Measurements from ENCODE around the gene GLI3. TPM values are rescaled to one million over a fixed set of nuclear protein-coding genes. Genes with fewer than 3 reads are reported as not detected.

The GLI3 gene
- total RNA-seq, result 0.10 TPM

GRCh38 chr7:42236976-42237810 lies at the start of gene GLI3:
GLI3 (minus strand) TSS chr7:42237209; CDS start chr7:42223253, 13,956 bp downstream.
- H3K4me3 ChIP-seq (ENCODE audit: low read length), result peak within 1 kb of the TSS; percentile 10
- H3K27me3 ChIP-seq (ENCODE audit: insufficient read depth, low read length), result peaks cover 72% of the 10 kb centered on the region
- no peaks in the 10 kb centered on the region for H3K4me1 ChIP-seq (ENCODE audit: insufficient read depth, low read length)
- H3K9me3 ChIP-seq (ENCODE audit: low read depth, low read length), result no peaks in the 10 kb centered on the region

GRCh38 chr7:42285383-42285824 lies 48.4 kb upstream of the GLI3 start:
- Histone ChIP-seq H3K27me3 (ENCODE audit: insufficient read depth, low read length) (no peaks in the 10 kb centered on the region), H3K4me1 (ENCODE audit: insufficient read depth, low read length) (no peaks in the 10 kb centered on the region), H3K9me3 (ENCODE audit: low read depth, low read length) (no peaks in the 10 kb centered on the region), H3K4me3 (ENCODE audit: low read length) (no peak overlapping the region)

- H3K4me3 ChIP-seq (ENCODE audit: low read length), result no peak overlapping the region
- no peaks in the 10 kb centered on the region for H3K4me1 ChIP-seq (ENCODE audit: insufficient read depth, low read length)
- no peaks in the 10 kb centered on the region for H3K27me3 ChIP-seq (ENCODE audit: insufficient read depth, low read length)
- H3K9me3 ChIP-seq (ENCODE audit: low read depth, low read length), result no peaks in the 10 kb centered on the region
These were observed 46.5 kb upstream of the GLI3 start for GRCh38 chr7:42283553-42283952.

GRCh38 chr7:42278344-42278743 lies 41.3 kb upstream of the GLI3 start:
- H3K4me3 ChIP-seq (ENCODE audit: low read length), result no peak overlapping the region
- no peaks in the 10 kb centered on the region for H3K9me3 ChIP-seq (ENCODE audit: low read depth, low read length)
- no peaks in the 10 kb centered on the region for H3K4me1 ChIP-seq (ENCODE audit: insufficient read depth, low read length)
- H3K27me3 ChIP-seq (ENCODE audit: insufficient read depth, low read length), result no peaks in the 10 kb centered on the region

GRCh38 chr7:42274053-42274452 lies 37.0 kb upstream of the GLI3 start:
- Histone ChIP-seq H3K27me3 (ENCODE audit: insufficient read depth, low read length) (no peaks in the 10 kb centered on the region), H3K4me3 (ENCODE audit: low read length) (no peak overlapping the region), H3K4me1 (ENCODE audit: insufficient read depth, low read length) (no peaks in the 10 kb centered on the region), H3K9me3 (ENCODE audit: low read depth, low read length) (no peaks in the 10 kb centered on the region)

- Histone ChIP-seq H3K27me3 (ENCODE audit: insufficient read depth, low read length) (no peaks in the 10 kb centered on the region), H3K9me3 (ENCODE audit: low read depth, low read length) (no peaks in the 10 kb centered on the region), H3K4me1 (ENCODE audit: insufficient read depth, low read length) (no peaks in the 10 kb centered on the region), H3K4me3 (ENCODE audit: low read length) (no peak overlapping the region)
These were observed 36.0 kb upstream of the GLI3 start for GRCh38 chr7:42272793-42273665.

- Histone ChIP-seq H3K4me1 (ENCODE audit: insufficient read depth, low read length) (no peaks in the 10 kb centered on the region), H3K27me3 (ENCODE audit: insufficient read depth, low read length) (no peaks in the 10 kb centered on the region), H3K9me3 (ENCODE audit: low read depth, low read length) (no peaks in the 10 kb centered on the region), H3K4me3 (ENCODE audit: low read length) (no peak overlapping the region)
These were observed 32.2 kb upstream of the GLI3 start for GRCh38 chr7:42269161-42269560.

- Histone ChIP-seq H3K4me1 (ENCODE audit: insufficient read depth, low read length) (no peaks in the 10 kb centered on the region), H3K27me3 (ENCODE audit: insufficient read depth, low read length) (no peaks in the 10 kb centered on the region), H3K4me3 (ENCODE audit: low read length) (no peak overlapping the region), H3K9me3 (ENCODE audit: low read depth, low read length) (no peaks in the 10 kb centered on the region)
These were observed 27.7 kb upstream of the GLI3 start for GRCh38 chr7:42264702-42265101.

GRCh38 chr7:42263971-42264370 lies 27.0 kb upstream of the GLI3 start:
- H3K4me3 ChIP-seq (ENCODE audit: low read length), result no peak overlapping the region
- no peaks in the 10 kb centered on the region for H3K4me1 ChIP-seq (ENCODE audit: insufficient read depth, low read length)
- H3K27me3 ChIP-seq (ENCODE audit: insufficient read depth, low read length), result no peaks in the 10 kb centered on the region
- no peaks in the 10 kb centered on the region for H3K9me3 ChIP-seq (ENCODE audit: low read depth, low read length)

GRCh38 chr7:42262964-42263363 lies 26.0 kb upstream of the GLI3 start:
- Histone ChIP-seq H3K27me3 (ENCODE audit: insufficient read depth, low read length) (no peaks in the 10 kb centered on the region), H3K9me3 (ENCODE audit: low read depth, low read length) (no peaks in the 10 kb centered on the region), H3K4me3 (ENCODE audit: low read length) (no peak overlapping the region), H3K4me1 (ENCODE audit: insufficient read depth, low read length) (no peaks in the 10 kb centered on the region)

GRCh38 chr7:42254217-42254616 lies 17.2 kb upstream of the GLI3 start:
- no peaks in the 10 kb centered on the region for H3K4me1 ChIP-seq (ENCODE audit: insufficient read depth, low read length)
- no peaks in the 10 kb centered on the region for H3K9me3 ChIP-seq (ENCODE audit: low read depth, low read length)
- no peak overlapping the region for H3K4me3 ChIP-seq (ENCODE audit: low read length)
- H3K27me3 ChIP-seq (ENCODE audit: insufficient read depth, low read length), result no peaks in the 10 kb centered on the region

GRCh38 chr7:42253316-42253715 lies 16.3 kb upstream of the GLI3 start:
- Histone ChIP-seq H3K9me3 (ENCODE audit: low read depth, low read length) (no peaks in the 10 kb centered on the region), H3K4me1 (ENCODE audit: insufficient read depth, low read length) (no peaks in the 10 kb centered on the region), H3K4me3 (ENCODE audit: low read length) (no peak overlapping the region), H3K27me3 (ENCODE audit: insufficient read depth, low read length) (no peaks in the 10 kb centered on the region)

- H3K9me3 ChIP-seq (ENCODE audit: low read depth, low read length), result no peaks in the 10 kb centered on the region
- H3K4me3 ChIP-seq (ENCODE audit: low read length), result no peak overlapping the region
- no peaks in the 10 kb centered on the region for H3K27me3 ChIP-seq (ENCODE audit: insufficient read depth, low read length)
- no peaks in the 10 kb centered on the region for H3K4me1 ChIP-seq (ENCODE audit: insufficient read depth, low read length)
These were observed 13.4 kb upstream of the GLI3 start for GRCh38 chr7:42250411-42250810.

GRCh38 chr7:42248579-42248978 lies 11.6 kb upstream of the GLI3 start:
- Histone ChIP-seq H3K4me3 (ENCODE audit: low read length) (no peak overlapping the region), H3K9me3 (ENCODE audit: low read depth, low read length) (no peaks in the 10 kb centered on the region), H3K4me1 (ENCODE audit: insufficient read depth, low read length) (no peaks in the 10 kb centered on the region), H3K27me3 (ENCODE audit: insufficient read depth, low read length) (no peaks in the 10 kb centered on the region)

GRCh38 chr7:42247301-42247700 lies 10.3 kb upstream of the GLI3 start:
- no peaks in the 10 kb centered on the region for H3K4me1 ChIP-seq (ENCODE audit: insufficient read depth, low read length)
- H3K9me3 ChIP-seq (ENCODE audit: low read depth, low read length), result no peaks in the 10 kb centered on the region
- no peak overlapping the region for H3K4me3 ChIP-seq (ENCODE audit: low read length)
- H3K27me3 ChIP-seq (ENCODE audit: insufficient read depth, low read length), result no peaks in the 10 kb centered on the region

All from mononuclear cell (primary cell).